Peyer's patch (tissue), 4 donors: Measurements from ENCODE around the gene EPB42. TPM values are rescaled to one million over a fixed set of nuclear protein-coding genes. Genes with fewer than 3 reads are reported as not detected.

Source experiments
- DNase-seq, 3 donors: peaks; one replicate each; pipeline ENCODE4 v3.0.0-alpha.2; 2017 to 2019
- H3K27ac ChIP-seq, 4 donors: fragments of 200-600 bp; sonication (generic); one replicate each; pipeline ENCODE4 v1.5.1; 2016 to 2019
- H3K27me3 ChIP-seq, 2 donors: fragments of 200-600 bp; sonication (generic); one replicate each; pipeline ENCODE4 v1.5.1; 2019
- H3K36me3 ChIP-seq, 3 donors: fragments of 200-600 bp; sonication (generic); one replicate each; pipeline ENCODE4 v1.5.1; 2016 to 2019
- H3K4me1 ChIP-seq, 4 donors: fragments of 200-600 bp; sonication (generic); one replicate each; pipeline ENCODE4 v1.5.1; 2016 to 2019
- H3K4me3 ChIP-seq, 4 donors: fragments of 200-600 bp; sonication (generic); 1 replicate in 3 of 4; 2 replicates in 1 of 4; pipeline ENCODE4 v1.5.1; 2016 to 2019; ENCODE audit warnings: mild to moderate bottlenecking in 1 of 4
- H3K9me3 ChIP-seq, 4 donors: fragments of 200-600 bp; sonication (generic); one replicate each; pipeline ENCODE4 v1.5.1; 2016 to 2019; ENCODE audit warnings: mild to moderate bottlenecking in 1 of 4
- POLR2A ChIP-seq, 2 donors: fragments of 450-650 bp; IDR thresholded peaks; one replicate each; pipeline ENCODE4 v1.5.1; 2017; ENCODE audit warnings: antibody characterized with exemption in 2 of 2, mild to moderate bottlenecking in 2 of 2, moderate library complexity in 2 of 2
- total RNA-seq, 4 donors: library from RNA; depleted of rRNA; stranded (reverse); fragments of >200 nt; gene quantifications; one replicate each; pipeline ENCODE4 v1.1.0, GENCODE V29; 2016
- TF ChIP-seq, protein P1 (sequence below), 6 experiments: fragments of 450-650 bp in 4 of 6; fragments of 200-600 bp in 2 of 6; sonication (generic) in 1 of 6; IDR thresholded peaks; one replicate each; pipeline ENCODE4 v1.5.1; 2017 to 2019; ENCODE audit warnings: antibody characterized with exemption in 6 of 6, mild to moderate bottlenecking in 3 of 6, moderate library complexity in 1 of 6

EPB42 gene
- total RNA-seq, 4 donors from 2014 or later, result not detected

DNA sequence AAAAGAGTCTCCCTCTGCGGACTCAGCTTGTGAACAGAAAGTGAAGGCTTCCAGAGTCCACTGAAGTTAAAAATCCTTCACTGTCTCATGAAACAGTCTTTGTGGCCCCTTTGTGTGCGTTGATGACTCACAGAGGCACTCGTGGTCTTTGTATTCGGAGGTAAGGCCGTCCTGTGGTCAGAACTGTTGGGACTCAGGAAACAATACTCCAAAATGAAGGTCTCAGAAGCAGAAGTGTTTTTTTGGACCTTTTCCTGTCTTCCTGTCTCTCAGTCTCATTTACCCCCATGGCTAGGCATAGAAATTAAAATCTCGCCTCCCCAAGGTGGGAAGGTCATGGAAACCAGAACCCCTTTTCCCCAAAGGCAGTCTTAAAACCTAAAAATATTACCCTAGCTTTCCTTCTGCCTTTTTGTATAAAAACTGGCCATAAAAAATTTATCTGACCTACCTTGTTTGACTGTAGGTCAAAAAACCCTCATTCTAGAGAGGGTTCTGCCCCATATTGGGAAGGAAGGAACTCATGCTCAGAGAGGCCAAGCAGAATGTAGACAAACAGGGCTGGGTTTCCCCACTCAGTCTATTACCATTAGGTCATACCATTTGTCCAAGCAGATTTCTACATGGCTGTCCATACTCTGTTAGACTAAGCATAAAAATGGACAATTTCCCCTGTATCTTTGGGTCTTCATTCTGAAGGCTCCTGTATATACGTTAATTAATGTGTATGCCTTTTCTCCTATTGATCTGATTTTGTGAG is 19.1 kb upstream of the EPB42 start:
- TF ChIP-seq POLR2A (IDR thresholded peaks at IDR 0.05), result no peak
- TF ChIP-seq, protein P1, sequence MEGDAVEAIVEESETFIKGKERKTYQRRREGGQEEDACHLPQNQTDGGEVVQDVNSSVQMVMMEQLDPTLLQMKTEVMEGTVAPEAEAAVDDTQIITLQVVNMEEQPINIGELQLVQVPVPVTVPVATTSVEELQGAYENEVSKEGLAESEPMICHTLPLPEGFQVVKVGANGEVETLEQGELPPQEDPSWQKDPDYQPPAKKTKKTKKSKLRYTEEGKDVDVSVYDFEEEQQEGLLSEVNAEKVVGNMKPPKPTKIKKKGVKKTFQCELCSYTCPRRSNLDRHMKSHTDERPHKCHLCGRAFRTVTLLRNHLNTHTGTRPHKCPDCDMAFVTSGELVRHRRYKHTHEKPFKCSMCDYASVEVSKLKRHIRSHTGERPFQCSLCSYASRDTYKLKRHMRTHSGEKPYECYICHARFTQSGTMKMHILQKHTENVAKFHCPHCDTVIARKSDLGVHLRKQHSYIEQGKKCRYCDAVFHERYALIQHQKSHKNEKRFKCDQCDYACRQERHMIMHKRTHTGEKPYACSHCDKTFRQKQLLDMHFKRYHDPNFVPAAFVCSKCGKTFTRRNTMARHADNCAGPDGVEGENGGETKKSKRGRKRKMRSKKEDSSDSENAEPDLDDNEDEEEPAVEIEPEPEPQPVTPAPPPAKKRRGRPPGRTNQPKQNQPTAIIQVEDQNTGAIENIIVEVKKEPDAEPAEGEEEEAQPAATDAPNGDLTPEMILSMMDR (IDR thresholded peaks at IDR 0.05), result no peak
- DNase-seq, result no peak
- Histone ChIP-seq H3K4me3 (no peak overlapping the region), H3K27ac (no peak overlapping the region), H3K27me3 (no peaks in the 10 kb centered on the region), H3K36me3 (no peaks in the 10 kb centered on the region), H3K9me3 (no peaks in the 10 kb centered on the region), H3K4me1 (no peaks in the 10 kb centered on the region)

DNA sequence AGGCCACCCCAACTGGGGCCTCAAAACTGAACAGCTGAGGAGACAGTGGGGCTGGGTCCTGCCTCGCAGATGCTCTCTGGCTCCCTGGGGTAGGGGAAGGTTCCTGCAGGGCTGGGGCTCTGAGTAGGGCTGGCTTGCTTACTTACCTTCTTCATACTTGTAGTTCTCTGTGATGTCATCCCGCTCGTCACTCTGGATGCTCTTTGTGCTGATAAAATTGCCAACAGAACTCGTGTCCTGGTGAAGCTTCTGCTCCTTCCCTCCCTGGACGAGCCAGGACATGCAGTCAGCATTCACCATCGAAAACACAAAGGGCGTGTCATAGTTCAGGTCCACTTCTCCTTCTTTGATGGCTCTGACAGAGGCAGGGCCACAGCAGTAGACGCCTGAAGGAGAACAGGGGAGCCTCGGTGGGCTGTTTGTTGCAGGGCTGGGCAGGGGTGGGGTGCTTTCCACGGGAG is 17.9 kb upstream of the EPB42 start:
- Histone ChIP-seq H3K4me1 (no peaks in the 10 kb centered on the region), H3K9me3 (no peaks in the 10 kb centered on the region), H3K27ac (no peak overlapping the region), H3K36me3 (no peaks in the 10 kb centered on the region), H3K4me3 (no peak overlapping the region), H3K27me3 (no peaks in the 10 kb centered on the region)
- no peak for TF ChIP-seq POLR2A (IDR thresholded peaks at IDR 0.05)
- TF ChIP-seq, protein P1 (IDR thresholded peaks at IDR 0.05), result no peak
- no peak for DNase-seq

DNA sequence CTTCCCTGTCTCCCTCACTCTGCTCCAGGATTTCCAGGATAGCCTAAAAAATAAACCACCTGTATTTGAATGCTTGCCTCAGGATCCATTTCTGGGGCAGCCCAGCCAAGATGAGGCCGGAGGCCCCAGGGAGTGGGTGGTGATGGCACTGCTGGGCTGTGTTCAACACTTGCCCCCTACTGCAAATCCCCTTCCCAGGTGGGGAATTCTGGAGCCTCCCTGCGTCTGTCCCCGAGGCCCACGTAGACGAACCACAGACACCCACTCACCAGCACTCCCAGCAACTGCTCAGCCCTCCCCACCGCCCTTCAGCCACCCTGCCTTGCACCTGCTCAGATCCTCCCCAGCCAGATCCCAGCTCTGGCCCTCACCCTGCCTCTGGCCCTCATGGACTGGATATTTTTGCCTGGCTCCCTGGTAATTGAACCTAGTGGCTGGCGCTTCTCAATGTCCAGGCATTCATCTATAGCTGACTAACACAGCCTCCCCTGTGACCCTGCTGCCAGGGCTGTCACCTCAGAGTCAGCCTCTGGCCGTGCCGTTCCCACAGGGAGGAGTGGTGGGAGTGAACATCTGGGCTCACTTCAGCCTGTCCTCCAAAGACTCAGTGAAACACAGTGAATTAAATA is 17.1 kb upstream of the EPB42 start:
- Histone ChIP-seq H3K4me3 (no peak overlapping the region), H3K36me3 (no peaks in the 10 kb centered on the region), H3K27ac (no peak overlapping the region), H3K4me1 (no peaks in the 10 kb centered on the region), H3K9me3 (no peaks in the 10 kb centered on the region), H3K27me3 (no peaks in the 10 kb centered on the region)
- TF ChIP-seq POLR2A (IDR thresholded peaks at IDR 0.05), result no peak
- TF ChIP-seq, protein P1 (IDR thresholded peaks at IDR 0.05), result no peak
- no peak for DNase-seq

DNA sequence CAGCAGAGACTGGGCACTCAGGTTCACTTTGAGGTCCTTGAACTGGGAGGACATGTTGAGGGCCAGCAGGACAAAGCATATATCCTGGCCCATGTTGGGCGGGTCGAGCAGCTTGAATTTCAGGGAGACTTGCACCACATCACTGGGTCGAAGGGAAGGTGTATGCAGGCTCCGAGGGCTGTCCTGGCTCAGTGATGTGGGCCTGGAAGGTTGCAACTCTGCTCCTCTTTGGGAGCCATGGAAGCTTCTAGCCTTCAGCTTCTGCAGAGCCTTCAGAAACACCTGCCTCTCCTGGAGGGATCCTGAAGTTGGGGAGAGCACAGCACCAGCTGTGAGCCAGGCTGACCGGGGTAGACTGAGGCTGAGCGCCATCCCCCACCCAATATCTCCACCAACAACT is 14.7 kb upstream of the EPB42 start:
- Histone ChIP-seq H3K9me3 (no peaks in the 10 kb centered on the region), H3K27me3 (no peaks in the 10 kb centered on the region), H3K4me3 (no peak overlapping the region), H3K36me3 (no peaks in the 10 kb centered on the region), H3K4me1 (no peaks in the 10 kb centered on the region), H3K27ac (no peak overlapping the region)
- TF ChIP-seq POLR2A (IDR thresholded peaks at IDR 0.05), result no peak
- TF ChIP-seq, protein P1 (IDR thresholded peaks at IDR 0.05), result no peak
- DNase-seq, result no peak

DNA sequence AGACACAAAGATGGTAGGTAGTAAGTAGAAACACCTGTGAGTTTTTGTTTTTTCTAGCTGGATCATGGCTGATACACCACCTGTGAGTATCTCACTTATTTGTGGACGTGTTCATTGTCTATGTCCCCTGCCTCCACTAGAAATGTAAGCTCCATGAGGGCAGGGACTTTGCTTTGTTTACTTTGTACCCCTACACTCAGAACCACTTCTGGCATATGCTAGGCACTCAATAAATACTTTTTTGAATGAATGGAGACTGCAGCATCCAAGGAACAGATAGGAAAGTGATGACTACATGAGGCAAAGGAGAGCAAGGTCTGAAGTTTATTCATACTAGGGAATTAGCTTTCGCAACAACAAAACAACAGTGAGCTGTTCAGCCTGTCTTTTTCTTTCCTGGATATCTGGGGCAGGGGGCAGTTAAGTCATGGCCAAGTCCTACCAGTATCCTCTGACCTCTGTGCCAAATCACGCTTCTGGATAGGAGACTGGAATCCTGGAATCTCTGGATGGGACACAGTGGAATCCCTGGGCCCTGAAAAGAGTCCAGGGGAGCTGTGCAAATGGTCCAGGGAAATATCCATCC is 11.6 kb upstream of the EPB42 start:
- Histone ChIP-seq H3K27ac (no peak overlapping the region), H3K9me3 (no peaks in the 10 kb centered on the region), H3K4me1 (no peaks in the 10 kb centered on the region), H3K36me3 (no peaks in the 10 kb centered on the region), H3K4me3 (no peak overlapping the region), H3K27me3 (no peaks in the 10 kb centered on the region)
- TF ChIP-seq, protein P1 (IDR thresholded peaks at IDR 0.05), result no peak
- no peak for TF ChIP-seq POLR2A (IDR thresholded peaks at IDR 0.05)
- DNase-seq, result no peak
